NCI-H1694 treated with DMSO at 0.1 percent for 48 hours (cell line): ENCODE measurements around the gene HSPB7.
"Not testable (repeated sequence)": the region's sequence is repeated elsewhere in the genome, so short reads cannot be mapped to it uniquely, and the experiment has no call there.

Experiments
- DNase-seq: peaks from one replicate; lab custom pipeline; 2025; lab: John Stamatoyannopoulos, UW

The HSPB7 gene

DNA sequence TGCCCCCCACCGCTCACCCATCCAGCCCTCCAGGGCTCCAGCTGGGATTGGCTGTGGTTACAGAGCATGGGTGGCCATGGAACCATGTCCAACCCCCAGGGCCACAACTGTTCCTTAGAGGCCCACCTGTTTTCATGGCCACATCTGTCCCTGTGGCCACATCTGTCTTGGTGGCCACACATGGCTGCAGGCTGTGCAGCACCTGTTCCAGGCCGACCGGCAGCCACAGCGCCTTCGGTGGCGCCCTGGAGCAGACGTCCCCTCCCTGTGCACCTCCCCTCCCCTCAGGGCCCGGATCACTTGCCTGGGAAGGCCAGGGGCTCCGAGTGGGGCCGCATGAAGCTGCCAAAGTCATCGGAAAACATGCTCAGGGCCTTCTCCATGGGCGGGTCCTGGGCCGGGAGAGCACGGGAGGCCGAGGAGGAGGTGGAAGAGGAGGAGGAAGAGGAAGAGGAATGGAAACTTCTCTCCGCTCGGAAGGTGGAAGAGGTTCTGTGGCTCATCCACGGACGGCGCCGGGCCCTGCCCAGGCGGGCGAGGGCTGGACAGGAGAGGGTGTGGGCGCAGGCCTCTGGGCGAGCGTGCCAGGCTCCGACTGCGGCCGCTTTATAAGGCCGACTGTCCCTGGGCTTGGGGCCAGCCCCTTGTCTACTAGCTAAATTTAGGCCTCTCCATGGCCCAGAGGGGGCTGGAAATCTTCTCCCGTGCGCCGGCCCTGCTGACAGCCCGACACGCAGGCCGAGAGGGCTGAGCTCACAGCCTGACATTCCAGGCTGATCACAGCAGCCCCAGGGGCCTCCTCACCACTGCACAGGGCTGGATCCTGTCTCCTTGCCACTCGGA, at the start of gene HSPB7:
HSPB7 (minus strand) TSS at position 583 of the 843 bp plus-strand sequence; CDS start at position 503, 80 bp downstream.
- DNase-seq: no peak

DNA sequence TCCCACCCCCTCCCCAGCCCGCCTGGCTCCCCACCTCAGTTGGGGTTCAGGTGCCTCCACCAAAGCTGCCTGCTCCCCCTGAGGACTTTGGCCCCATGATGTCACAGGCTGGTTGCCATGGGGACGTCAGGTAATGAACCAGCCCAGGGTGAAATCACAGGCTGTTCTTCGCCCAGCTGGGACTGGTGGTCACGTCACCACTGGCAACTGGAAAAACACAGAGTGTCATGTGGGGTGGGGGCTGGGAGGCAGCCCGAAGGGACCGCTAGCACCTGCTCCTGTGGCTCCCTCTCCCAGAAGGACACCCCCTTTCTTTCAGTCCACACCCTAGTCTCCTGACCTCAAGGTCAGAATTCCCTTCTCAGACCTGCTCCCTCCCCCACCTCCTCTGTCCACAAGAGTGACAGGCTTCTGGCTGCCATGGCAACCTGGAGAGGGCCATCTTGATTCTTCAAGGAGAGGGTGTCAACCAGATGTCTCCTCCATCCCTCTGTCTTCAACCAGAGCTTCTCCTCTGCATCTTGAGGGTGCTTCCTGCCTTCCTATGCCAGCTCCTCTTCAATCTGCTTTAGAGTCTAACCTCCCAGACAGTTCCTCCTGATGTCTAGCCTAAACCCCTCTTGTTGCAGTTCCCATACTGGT, 49.4 kb upstream of the HSPB7 start:
- DNase-seq: no peak

DNA sequence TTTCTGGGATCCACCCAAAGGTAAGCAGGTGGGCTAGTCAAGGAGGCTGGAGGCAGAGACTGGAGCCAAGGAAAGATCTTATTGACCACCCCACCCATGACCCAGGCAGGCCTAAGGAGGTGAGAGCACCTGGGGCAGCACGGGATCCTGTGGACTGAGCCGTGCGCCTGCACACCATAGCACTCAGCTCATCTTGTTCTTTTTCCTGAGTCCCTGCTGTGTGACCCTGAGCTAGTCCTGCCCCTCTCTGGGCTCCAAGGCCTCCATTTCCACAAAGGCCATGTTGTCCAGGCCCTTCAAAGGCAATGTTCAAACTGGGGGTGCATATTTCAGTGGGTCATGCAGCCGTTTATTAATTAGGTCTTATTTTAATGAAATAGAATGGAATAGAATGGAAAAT, 48.4 kb upstream of the HSPB7 start:
- no peak for DNase-seq

DNA sequence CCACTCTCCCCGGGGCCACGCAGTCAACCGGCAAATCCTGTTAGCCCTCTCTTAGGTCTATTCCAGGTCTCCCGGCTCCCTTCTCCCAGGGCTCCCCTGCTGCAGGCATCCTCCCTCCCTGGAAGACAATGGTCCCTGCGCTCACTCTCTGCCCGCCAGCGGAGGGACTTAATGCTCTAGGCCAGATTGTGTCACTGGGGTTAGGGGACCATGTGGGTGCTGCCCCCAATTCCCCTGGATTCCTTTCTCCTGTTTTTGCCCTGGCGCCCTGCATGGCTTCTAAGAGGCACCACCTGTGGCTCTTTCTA, 47.4 kb upstream of the HSPB7 start:
- DNase-seq: no peak

DNA sequence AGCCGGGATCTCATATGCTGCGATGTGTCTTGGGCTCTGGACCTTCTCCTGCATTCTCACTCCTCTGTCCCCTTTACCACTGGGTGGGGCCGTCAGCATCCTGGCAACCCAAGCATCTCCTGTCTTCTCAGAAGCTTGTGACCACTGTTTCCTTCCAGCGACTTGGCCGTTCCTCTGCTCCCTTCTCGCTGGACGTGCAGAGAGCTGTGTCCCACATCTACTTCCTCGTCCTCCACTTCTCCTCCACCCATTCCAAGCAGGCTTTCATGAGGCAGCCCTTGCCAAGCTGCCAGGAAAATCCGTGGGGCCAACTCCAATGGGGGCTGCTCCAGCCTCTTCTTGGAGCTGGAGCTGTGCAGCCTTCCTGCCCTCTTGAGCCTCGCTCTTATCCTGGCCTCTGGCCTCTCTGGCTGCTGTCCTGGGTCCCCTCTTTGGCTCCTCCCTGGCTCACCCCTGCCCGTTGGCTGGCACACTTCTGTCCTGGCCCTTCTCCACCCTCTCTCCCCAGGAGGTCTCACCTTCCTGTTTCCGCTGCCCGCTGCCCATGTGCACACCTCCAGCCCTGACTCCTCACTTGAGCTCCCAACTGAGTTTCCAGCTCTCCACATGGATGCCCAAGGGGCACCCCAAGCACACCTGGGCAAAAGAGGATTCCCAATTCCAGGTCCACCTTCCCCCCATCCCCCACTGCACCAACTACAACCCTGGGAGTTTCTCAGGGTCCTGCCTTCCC, 46.9 kb upstream of the HSPB7 start:
- no peak for DNase-seq

DNA sequence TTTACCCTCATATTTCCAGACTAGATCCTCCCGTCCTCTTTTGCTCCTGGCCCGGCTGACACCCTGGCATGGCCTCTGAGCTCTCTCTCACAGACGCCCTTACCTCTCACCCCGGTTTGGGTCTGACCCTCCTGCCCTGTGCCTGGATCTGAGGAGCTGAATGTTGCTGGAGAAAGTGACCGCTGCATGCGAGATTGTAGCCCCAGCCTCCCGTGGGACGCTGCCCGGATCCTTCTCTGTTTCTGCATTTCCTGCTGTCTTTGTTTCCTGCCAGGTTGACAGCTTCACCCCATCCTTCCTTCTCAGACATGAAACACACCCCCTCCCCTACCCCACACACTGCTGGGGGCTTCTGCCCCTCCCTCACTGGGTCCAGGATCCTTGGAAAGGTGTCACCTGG, 46.1 kb upstream of the HSPB7 start:
- no peak for DNase-seq

DNA sequence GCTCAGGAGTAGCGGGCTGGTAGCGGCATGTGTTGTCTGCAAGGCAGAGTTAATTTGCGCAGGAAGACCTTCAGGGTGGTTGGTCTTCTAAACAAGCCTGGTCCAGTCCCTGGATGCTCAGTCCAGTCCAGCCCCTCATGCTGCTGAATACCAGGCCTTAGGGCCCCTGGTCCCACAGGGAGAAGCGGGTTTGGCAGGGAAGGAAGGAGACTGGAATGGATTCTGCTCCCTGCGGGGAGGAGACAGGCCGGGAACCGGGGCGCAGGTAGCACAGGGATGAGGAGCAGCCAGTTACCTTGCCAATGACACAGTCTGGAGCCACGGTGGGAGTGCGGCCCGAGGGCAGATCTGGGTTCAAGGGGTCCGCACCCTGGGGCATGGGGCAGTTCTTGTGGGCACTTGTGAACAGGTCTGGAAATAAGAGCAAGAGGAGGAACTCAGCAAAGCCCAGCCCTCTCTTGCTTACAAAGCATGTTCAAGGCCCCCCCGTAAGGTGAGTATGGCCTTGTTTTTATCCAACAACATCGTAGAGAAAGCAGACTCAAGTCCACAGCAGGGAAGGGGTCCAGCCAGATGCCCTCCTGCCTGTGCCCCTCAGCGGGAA, 45.5 kb upstream of the HSPB7 start:
- DNase-seq: no peak

DNA sequence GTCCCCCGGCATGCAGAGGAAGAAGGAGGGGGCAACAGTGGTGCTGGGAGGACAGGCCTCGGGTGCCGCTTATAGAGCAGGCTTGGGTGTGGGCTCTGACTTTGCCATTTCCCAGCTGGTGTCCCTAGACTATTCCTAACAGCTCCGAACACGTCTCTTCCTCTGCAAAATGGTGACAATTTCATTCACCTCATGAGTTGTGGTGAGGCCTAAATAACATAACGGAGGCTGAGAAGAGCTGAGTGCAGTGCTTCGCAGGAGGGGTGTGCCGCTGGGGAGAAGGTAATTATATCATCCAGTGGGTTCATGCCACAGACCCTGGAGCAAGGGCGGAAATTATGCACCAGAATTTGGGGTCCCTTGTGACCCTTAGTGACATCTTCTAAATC, 44.8 kb upstream of the HSPB7 start:
- not testable (repeated sequence) for DNase-seq

DNA sequence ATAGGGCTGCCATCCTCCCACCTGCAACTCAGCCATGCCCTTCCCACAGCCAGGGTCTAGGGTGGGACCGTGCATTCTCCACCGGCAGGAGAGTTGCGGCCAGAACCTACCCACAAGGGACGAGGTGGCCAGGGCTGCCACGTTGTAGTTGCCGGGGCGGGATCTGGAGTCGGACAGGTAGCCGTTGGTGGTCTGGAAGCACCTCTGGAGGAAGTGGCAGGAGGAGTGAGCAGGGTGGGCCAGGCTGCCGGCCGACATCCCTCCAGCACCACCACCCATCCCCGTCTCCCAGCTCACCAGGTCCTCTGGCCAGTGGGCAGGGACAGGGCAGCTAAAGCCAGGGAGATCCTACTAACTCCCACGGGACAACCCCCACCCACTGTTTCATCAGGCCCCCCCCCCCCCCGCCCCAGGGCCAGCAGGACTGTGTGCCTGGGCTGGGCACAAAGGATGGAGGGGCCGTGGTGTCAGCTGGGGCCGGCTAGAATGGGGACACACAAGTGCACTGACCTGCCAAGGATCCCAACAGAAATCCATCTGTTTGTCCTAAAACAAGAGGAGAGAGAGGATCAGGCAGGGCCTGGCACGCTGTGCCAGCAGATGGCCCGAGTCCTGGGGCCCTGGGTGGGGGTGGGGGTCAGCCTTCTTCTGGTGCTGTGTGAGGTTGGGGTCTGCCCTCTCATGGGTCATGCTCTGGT, 44.3 kb upstream of the HSPB7 start:
- not testable (repeated sequence) for DNase-seq

DNA sequence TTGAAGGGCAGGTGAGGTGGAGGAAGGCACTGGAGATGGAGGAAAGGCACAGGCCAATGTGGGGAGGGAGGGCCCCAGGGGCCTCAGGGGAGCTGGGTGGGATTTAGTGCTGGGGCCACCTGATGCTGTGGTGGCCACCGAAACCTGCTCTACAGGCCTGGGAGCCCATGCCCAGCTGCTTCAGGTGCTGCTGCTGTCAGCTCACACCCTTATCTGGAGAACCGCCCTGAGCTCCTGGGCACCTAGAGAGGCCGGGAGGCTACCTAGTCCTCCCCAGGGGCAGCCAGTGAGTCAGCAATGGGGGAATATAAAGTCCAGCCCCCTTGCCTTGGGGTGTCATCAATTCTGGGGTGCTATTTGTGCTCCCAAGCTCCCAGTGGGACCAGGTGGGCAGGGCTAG, 43.4 kb upstream of the HSPB7 start:
- DNase-seq: no peak

DNA sequence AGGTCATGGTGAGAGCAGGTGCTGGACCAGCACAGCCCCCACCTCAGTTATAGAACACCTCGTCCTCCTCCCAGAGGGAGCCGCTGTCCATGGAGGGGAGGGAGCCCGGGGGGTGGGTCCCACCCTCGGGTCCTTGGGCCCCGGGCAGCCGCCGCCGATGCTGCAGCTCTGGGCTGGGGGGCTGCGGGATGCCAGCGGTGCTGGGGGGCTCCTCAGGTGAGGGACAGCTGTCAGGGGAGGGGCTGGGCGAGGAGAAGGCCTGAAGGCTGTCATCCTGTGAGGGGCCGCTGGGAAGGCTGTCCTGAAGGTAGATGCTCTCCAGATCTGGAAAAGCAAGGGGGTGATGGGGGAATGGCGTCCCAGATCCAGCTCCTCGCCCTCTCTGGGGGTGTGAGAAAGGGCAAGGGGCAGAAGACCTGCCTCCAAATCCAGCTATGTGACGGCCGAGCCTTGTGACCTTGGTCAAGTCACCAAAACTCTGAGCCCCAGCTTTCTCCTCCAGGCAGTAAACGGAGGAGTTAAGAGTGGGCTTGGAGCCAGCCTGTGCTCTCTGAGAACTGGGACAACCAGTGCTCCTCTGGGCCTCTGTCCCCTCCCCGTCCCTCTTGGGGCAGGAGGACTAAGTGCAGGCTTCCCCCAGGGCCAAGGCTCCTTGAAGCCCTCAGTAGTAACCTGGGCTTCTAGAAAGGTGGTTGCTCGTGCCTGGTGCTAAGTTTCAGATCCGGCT, 40.7 kb upstream of the HSPB7 start:
- DNase-seq: not testable (repeated sequence)

DNA sequence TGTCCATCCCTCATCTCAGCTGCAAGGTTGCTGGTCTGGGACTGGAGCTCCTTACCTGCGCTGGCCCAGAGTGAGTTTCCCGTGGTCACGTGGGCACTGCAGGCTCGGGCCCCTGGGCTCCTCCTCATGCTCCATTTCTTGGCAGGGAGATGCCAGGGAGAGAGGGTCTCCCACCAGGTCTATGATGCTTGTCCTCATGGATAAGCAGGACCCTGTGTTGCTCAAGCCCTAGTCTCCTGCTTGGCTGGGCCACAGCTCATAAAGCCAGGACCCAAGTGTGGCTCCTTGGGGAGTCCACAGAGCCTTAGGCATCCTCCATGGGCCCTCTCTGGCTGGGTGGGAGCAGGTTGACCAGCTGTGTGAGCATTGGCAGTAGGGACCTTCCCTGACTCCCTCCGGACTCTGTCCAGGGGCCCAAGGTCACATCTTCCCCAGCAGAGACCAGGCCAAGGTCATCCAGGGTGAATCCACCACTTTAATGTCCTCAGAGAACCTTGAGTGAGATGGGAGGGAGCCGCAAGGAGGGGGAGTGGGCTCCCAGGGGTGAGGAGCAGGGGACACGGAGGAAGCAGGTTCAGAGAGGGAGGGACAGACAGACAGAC, 39.6 kb upstream of the HSPB7 start:
- not testable (repeated sequence) for DNase-seq

DNA sequence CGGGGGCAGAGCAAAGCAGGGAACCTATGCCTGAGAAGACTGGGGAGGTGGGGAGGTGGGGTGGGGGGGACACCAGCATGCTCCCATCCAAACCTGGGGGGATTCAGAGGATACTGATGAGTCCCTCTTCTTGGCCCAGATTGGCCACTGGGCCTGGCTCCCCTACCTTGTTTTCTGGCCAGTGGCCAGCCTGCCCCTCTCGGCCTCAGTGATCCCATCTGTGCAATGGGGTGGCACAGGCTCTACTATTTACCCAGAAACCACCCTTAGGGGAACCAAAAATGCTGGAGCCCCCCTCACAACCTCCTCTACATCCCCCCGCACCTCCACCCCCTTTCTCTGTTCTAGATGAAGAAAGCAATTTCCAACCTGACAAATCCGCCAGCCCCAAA, 38.7 kb upstream of the HSPB7 start:
- not testable (repeated sequence) for DNase-seq

DNA sequence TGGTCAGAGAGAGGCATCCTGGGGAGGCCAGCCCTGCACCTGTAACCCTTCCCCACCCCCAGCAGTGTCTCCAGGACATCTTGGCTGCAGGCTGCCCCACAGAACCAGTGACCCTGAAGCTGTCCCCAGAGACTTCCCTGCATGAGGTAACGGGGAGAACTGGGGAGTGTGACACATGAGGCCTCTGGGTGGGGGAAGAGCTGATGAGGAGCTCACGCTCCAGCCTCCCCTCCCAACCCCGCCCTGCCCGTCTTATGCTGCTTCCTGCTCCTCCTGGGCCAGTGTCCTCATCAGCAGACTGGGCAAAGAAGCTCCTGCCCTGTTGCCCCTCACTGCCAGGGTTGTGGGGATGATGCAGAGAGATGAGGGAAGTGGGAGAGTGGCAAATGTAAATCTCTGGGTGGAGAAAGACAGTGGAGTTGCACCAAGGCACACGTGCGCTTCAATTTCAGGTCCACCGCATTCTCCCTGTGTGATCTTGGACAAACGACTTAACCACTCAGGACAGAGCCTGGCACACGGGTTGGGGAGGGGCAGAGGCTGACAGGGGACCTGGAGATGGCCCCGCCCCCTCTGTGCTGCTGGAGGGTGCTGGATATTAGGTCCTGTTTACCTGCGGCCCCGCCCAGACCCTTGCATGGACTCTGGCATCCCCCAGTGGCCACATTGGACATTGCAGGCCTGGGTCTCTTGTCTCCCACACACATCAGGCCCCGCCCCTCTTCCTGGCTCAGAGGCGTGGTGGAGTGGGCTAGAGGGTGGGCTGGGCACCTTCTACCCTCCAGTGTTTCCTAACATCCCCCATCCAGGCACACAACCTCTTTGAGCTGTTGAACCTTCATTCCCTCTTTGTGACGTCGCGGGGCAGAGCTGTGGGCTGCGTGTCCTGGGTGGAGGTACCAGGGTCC, 38.0 kb upstream of the HSPB7 start:
- DNase-seq: peak; percentile 72

DNA sequence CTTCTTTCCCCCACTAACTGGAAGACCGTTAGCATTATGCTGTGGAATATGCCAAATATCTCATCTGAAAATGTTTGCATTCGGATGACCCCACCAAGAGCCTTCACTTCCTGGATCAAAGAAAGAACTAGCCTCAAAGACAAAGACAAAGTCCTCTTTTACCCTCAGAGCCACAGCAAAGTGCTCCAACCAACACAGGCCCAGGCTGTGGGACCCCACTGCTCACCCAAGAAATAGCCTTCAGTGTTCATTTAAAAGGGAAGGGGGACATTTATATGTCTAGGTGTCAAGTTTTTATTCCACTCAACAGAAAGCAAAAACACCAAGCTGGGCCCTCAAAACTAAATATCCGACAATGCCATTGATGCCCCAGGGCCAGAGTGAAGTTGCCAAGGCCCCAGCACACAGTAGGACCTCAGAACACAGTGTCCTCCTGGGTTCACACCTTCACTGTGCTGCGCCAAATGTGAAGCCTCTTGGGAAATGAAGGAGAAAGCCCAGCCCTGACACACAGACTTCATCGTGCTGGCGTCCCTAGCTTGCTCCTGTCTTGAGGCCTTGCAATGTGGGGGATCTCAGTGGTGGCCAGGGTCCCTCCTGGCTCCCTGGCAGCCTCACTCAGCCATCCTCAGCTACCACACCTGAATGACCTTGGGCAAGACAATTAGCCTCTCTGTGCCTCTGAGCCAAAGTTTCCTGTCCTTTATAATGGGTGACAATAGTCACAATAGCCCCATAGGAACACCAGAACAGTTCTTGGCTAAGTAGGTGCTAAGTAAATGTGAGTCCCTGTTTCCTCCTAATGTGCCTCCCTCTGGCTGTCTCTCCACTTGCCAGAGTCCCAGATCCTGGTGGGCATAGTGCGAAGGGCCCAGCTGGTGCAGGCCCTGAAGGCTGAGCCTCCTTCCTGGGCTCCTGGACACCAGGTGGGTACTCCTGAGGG, 37.0 kb upstream of the HSPB7 start:
- DNase-seq: no peak

DNA sequence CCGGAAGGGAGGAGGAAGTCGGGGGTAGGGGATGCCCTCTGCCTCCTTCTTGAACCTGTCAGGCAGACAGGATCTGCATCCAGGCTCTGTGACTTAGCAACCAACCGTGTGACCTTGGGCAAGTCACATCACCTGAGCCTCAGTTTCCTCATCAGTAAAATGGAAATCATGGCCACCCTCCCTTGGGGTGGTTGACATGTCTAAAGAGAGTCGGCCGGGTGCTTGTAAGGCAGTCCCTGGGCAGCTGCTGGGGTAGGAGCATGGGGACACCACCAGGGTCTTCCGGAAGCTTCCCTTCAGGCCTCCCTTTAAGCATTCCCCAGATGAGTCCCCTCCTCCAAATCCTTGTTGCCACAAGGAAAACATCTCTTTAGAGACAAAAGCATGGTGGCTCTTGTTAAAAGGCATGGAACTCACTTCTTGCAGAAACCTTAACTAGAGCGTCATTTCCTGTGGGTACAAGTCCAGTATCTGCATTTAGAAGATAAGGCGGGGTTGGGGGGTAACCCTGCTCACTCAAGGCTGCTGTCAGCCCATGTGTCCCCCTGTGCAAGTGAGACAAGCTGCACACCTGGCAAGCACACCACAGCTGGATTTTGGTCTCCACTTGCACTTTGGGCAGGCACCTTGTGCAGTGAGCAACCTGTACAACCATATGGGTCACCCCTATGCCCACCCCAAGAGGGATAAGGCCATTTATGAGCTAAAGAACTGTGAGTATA, 36.1 kb upstream of the HSPB7 start:
- DNase-seq: no peak

DNA sequence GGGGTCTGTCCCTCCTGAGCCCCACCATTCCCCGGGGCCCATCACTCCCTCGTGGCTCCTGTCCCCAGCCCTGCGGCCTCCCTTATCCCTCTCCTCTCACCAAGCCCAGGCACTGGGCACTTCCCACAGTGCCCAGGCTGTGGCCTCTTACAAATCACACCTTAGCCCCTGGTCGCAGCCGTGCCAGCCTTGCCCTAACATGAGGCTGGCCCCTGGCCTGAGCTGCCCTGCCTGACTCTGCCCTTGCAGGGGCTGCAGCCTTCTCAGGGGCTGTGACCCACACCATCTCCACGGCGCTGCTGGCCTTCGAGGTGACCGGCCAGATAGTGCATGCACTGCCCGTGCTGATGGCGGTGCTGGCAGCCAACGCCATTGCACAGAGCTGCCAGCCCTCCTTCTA, 34.1 kb upstream of the HSPB7 start:
- not testable (repeated sequence) for DNase-seq

DNA sequence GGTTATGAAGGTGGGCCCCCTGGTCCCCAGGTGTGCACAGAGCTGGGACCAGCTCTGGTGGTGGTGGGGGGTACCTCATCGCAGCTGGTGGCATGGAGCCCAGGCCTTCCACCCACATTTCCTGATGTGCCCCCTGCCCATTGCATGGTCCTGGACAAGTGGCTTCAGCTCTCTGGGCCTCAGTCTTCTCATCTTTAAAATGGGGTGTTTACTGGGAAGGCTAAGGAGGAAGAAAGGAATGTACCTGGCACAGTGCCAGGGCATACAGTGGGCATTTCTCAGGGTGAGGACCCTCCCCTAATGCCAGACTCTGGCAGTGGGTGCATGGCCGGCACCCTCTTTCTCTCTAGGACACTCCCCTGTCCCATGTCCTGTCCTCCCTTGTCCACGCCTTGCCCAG, 33.2 kb upstream of the HSPB7 start:
- no peak for DNase-seq
